ENCODE measurements around the gene UGT2B11.
"Not testable (repeated sequence)": the region's sequence is repeated elsewhere in the genome, so short reads cannot be mapped to it uniquely, and the experiment has no call there.

The UGT2B11 gene

DNA sequence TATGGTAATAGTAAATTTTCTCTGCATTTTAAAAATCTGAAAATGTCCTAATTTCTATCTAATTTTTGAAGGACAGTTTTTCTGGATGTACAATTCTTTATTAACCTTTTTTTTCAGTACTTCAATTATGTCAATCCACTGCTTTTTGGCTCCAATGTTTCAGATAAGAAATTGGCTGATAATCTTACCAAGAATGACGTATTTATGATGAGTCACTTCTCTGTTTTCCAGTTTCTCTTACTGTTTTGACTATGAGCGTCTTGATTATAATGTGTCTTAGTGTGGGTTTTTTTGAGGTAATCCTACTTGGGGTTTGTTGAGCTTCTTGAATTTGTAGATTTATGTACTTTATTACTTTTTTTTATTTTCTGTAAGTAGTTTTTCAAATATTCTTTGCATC is 47.2 kb downstream of the UGT2B11 start:
- no peak for DNase-seq

DNA sequence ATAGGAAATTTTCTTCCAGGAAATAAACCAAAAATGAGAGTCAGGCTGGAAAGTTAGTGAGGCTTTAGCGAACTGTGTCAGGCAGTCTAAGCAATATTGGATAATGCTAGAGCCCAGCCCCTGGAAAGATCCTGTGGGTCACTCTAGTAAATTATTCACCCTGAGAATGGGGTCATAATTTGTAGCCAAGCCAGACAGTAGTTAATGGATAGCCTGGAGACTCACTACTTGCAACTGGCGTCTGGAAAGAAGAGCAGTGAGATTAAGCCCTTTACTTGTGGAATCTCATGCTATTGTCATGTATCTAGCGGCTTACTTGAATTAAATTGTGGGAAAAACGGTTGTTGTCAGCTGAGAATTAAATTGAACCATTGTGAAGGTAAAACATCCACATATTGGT is 48.2 kb downstream of the UGT2B11 start:
- not testable (repeated sequence) for DNase-seq

DNA sequence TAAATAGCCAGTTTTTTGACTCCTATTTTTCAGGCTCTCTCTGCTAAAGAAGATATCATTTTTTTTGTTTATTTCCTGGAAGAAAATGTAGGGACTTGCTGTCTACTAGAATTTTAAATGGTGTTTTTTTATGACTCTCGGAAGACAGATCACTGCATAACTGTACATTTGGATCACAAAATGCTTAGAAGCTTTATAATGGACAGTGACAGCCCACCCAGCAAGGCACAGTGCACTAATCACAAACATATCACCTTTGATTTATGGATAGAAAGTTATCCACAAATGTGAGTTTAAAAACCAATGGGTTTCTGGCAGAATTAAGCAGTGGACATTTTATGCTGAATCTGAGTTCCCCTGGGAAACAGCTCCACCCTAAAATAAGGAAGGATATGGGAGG is 48.8 kb downstream of the UGT2B11 start:
- DNase-seq = not testable (repeated sequence)

DNA sequence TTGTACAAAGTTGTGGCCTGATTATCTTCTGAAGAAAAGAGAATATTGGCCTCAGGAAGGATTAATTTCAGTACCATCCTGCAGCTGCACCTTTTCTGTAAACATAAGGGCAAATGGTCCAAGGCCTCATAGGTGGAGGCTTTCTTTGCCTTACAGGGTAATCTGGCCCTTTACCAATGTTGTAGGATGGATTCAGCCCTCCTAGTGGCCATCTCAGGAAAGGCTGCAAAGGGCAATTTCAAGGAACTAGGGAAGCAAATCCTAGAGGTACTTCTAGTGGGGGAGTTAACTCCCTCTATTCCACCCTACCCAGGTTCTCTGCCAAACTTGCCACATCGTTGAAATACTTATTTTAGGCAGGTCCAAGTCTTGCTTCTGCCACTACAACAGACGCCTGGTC is 57.6 kb downstream of the UGT2B11 start:
- no peak for DNase-seq

DNA sequence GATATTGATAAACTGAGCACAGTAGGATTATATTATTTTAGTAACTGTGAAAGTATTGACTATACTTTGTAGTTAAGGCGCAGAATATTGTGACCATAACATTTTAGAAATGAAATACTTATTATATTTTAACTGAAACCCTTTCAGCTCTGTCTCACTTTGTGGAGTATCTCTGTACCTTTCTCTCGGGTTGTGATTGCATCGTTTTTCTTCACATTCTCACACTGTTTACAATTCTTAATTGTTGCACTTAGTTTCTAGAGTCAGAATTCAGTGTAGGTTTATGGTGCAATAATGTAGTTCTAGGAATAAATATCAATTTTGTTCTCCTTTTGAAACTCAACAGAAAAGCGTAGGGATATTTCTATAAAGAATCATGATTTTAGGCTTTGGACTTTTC is 60.5 kb downstream of the UGT2B11 start:
- no peak for DNase-seq

All from activated CD4-positive, alpha-beta T cell treated with anti-CD3 and anti-CD28 coated beads, Interleukin-2, amount 50 U/mL, for 1 hour (primary cell).